Endothelial cell of umbilical vein (primary cell): ENCODE data around the gene OSBPL8. TPM values are rescaled to one million over a fixed set of nuclear protein-coding genes. Genes with fewer than 3 reads are reported as not detected.

Source experiments
- BruUV-seq: library from RNA; stranded (reverse); fragments of 400-500 nt; replicated peaks from 2 replicates; lab custom pipeline; 2021; lab: Mats Ljungman, UMichigan
- CTCF ChIA-PET: fragments of 300-600, 350-600 bp; sonication (Branson Sonifier 250); formaldehyde crosslinking; loops from one replicate; lab custom pipeline; 2021; ENCODE audit warnings: antibody characterized with exemption, inconsistent platforms; lab: Charles Lee
- POLR2A ChIA-PET: fragments of 300-600, 350-600 bp; sonication (Branson Sonifier 250); formaldehyde crosslinking; loops from one replicate; lab custom pipeline; 2021; ENCODE audit warnings: antibody characterized with exemption, inconsistent platforms; lab: Charles Lee
- DNase-seq: peaks from one replicate; pipeline ENCODE4 v3.0.0-alpha.2; 2011; ENCODE audit warnings: low read depth, low spot score
- FAIRE-seq: peaks from 2 replicates; lab custom pipeline; 2011; peaks lifted over from hg19 to GRCh38; lab: Jason Lieb, UNC
- H2AFZ ChIP-seq: 2 replicates; pipeline ENCODE4 v1.6.0; 2012; ENCODE audit warnings: low read depth, low read length, control low read depth, inconsistent platforms
- H3K27ac ChIP-seq: 2 replicates; pipeline ENCODE4 v1.5.1; 2011; ENCODE audit warnings: low read depth, mild to moderate bottlenecking, control low read depth, low read length, moderate library complexity; ENCODE audit not compliant: insufficient read depth
- H3K27me3 ChIP-seq, 2 experiments: 2 replicates each; pipeline versions ENCODE4 v1.6.0 to v1.6.1; 2011; ENCODE audit warnings: low read length in 2 of 2, mixed read lengths in 1 of 2; ENCODE audit not compliant: control insufficient read depth in 2 of 2, insufficient read depth in 2 of 2
- H3K36me3 ChIP-seq, 2 experiments: 2 replicates in 1 of 2; 3 replicates in 1 of 2; pipeline ENCODE4 v1.5.1; 2011; ENCODE audit warnings: low read length in 2 of 2, mild to moderate bottlenecking in 1 of 2, moderate library complexity in 1 of 2; ENCODE audit not compliant: control insufficient read depth in 2 of 2, insufficient read depth in 2 of 2; ENCODE audit errors: extremely low read depth in 1 of 2
- H3K4me1 ChIP-seq: 3 replicates; pipeline ENCODE4 v1.5.1; 2011; ENCODE audit warnings: mild to moderate bottlenecking, low read length; ENCODE audit not compliant: control insufficient read depth, insufficient read depth; ENCODE audit errors: extremely low read depth
- H3K4me2 ChIP-seq: 2 replicates; pipeline ENCODE4 v1.6.1; 2011; ENCODE audit warnings: low read length, control low read depth, mixed read lengths; ENCODE audit not compliant: insufficient read depth
- H3K4me3 ChIP-seq, 3 experiments: fragments of 200-600 bp in 1 of 3; sonication (generic), shearing (Covaris generic) in 1 of 3; replicated peaks in 1 of 3; 2 replicates each; pipeline ENCODE4 v1.5.1; 2011 to 2016; ENCODE audit warnings: control low read depth in 3 of 3, low read length in 3 of 3, mild to moderate bottlenecking in 2 of 3, inconsistent platforms in 1 of 3, low read depth in 1 of 3, moderate library complexity in 1 of 3; ENCODE audit not compliant: insufficient read depth in 1 of 3
- H3K79me2 ChIP-seq: 2 replicates; pipeline ENCODE4 v1.6.0; 2012; ENCODE audit warnings: low read length, inconsistent platforms; ENCODE audit not compliant: control insufficient read depth, insufficient read depth
- H3K9ac ChIP-seq: replicated peaks from 2 replicates; pipeline ENCODE3; 2011; ENCODE audit warnings: low read length, control low read depth; ENCODE audit not compliant: insufficient read depth; ENCODE audit errors: extremely low read depth
- H3K9me1 ChIP-seq: replicated peaks from 3 replicates; pipeline ENCODE4 v1.6.0; 2011; ENCODE audit warnings: mild to moderate bottlenecking, low read length; ENCODE audit not compliant: control insufficient read depth, insufficient read depth; ENCODE audit errors: extremely low read depth
- H3K9me3 ChIP-seq: replicated peaks from 2 replicates; pipeline ENCODE4 v1.5.1; 2012; ENCODE audit warnings: low read length, inconsistent platforms; ENCODE audit not compliant: control insufficient read depth, insufficient read depth
- H4K20me1 ChIP-seq: replicated peaks from 2 replicates; pipeline ENCODE3; 2011; ENCODE audit warnings: mild to moderate bottlenecking, low read length; ENCODE audit not compliant: control insufficient read depth, insufficient read depth; ENCODE audit errors: extremely low read depth
- EZH2 ChIP-seq: IDR thresholded peaks from 2 replicates; pipeline ENCODE4 v1.6.1; 2012; ENCODE audit warnings: borderline replicate concordance, low read depth, mild to moderate bottlenecking, moderate library complexity, low read length, inconsistent platforms; ENCODE audit not compliant: severe bottlenecking
- FOS ChIP-seq: IDR thresholded peaks from 2 replicates; pipeline ENCODE4 v1.6.1; 2011; ENCODE audit warnings: mild to moderate bottlenecking, low read length, moderate library complexity, borderline replicate concordance; ENCODE audit not compliant: insufficient read depth
- GATA2 ChIP-seq: IDR thresholded peaks from 2 replicates; pipeline ENCODE4 v1.7.0; 2011; ENCODE audit warnings: low read depth, mild to moderate bottlenecking, moderate library complexity, mixed read lengths, low read length; ENCODE audit not compliant: insufficient read length, insufficient read depth
- JUN ChIP-seq: IDR thresholded peaks from 2 replicates; pipeline ENCODE4 v1.6.1; 2011; ENCODE audit warnings: borderline replicate concordance, low read depth; ENCODE audit not compliant: insufficient read length, insufficient read depth
- MYC ChIP-seq: IDR thresholded peaks from one replicate; pipeline ENCODE4 v1.6.1; 2011; ENCODE audit warnings: mild to moderate bottlenecking, low read depth, low read length
- POLR2A ChIP-seq: IDR thresholded peaks from 2 replicates; pipeline ENCODE4 v1.6.1; 2012; ENCODE audit warnings: low read depth, mild to moderate bottlenecking, control low read depth, low read length
- POLR2AphosphoS5 ChIP-seq: IDR thresholded peaks from 2 replicates; pipeline ENCODE4 v1.6.1; 2012; ENCODE audit warnings: low read depth, mild to moderate bottlenecking, control low read depth, low read length, moderate library complexity; ENCODE audit not compliant: insufficient read depth
- dilution Hi-C: fragments of 300-500 bp; cut with MboI; formaldehyde crosslinking; loops from one replicate; pipeline ENCODE4 v1.15.0; 2019; ENCODE audit warnings: low sequenced_read_pairs; ENCODE audit not compliant: extremely low pct_ligation_motif_present
- intact Hi-C: fragments of 100-400 bp; cut with micrococcal nuclease; formaldehyde crosslinking; loops from one replicate; pipeline ENCODE4 v1.10.0; 2022
- polyA plus RNA-seq, 4 experiments: library from polyadenylated mRNA; depleted of rRNA in 3 of 4; stranded (reverse) in 3 of 4; unstranded in 1 of 4; fragments of >200 nt; gene quantifications; 2 replicates each; pipeline versions ENCODE4 v1.2.1 to v1.2.3, GENCODE V29; 2011 to 2012; ENCODE audit warnings: missing spikeins in 1 of 4
- total RNA-seq: library from RNA; stranded (reverse); gene quantifications from 2 replicates; pipeline ENCODE4 v1.2.3, GENCODE V29; 2021
- TF ChIP-seq, protein P1 (sequence below): IDR thresholded peaks from 2 replicates; pipeline ENCODE4 v1.6.1; 2011; ENCODE audit not compliant: insufficient read depth, insufficient read length
- TF ChIP-seq, protein P2 (sequence below), 2 donors: IDR thresholded peaks; 1 replicate in 1 of 2; 2 replicates in 1 of 2; pipeline ENCODE4 v1.5.1; 2011; ENCODE audit warnings: low read length in 2 of 2, mild to moderate bottlenecking in 2 of 2, moderate library complexity in 2 of 2, control low read depth in 1 of 2, inconsistent platforms in 1 of 2, low read depth in 1 of 2; ENCODE audit not compliant: insufficient read depth in 1 of 2; ENCODE audit errors: extremely low read depth in 1 of 2

OSBPL8 gene
- total and polyA plus RNA-seq, 2 donors (not counting 3 experiments of a cell fraction or from before 2014, with no cell fraction given), result 10.3 to 47.6 TPM

DNA sequence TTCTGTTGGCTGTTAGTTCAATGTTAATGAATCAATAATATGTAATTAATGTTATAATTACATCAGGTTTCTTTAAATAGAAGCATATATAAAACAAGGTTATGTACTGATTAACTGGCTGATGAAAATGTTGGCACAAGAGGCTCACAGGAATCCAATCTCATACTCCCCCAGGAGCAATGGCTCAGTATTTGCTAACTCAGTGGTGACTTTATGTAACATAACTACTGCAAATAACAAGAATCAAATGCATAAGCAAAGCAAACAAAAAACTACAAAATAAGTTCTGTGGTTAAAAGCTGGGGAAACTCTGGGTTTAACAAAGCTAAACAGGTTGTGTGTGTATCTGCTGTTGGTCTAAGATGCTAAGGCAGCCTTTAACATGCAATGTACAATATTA is 183.6 kb downstream of the OSBPL8 start:
- POLR2A ChIA-PET, result no interaction called here
- intact Hi-C loops, result no loop called here
- no TSS peak for BruUV-seq

More for the DNA sequence above, 183.6 kb downstream of the OSBPL8 start:
- H3K9me1 ChIP-seq, result no peaks in the 10 kb centered on the region
- no peaks in the 10 kb centered on the region for H3K36me3 ChIP-seq
- CTCF ChIA-PET, result no interaction called here
- no peaks in the 10 kb centered on the region for H3K9me3 ChIP-seq
- no peak overlapping the region for H3K27ac ChIP-seq
- H4K20me1 ChIP-seq, result no peaks in the 10 kb centered on the region
- FAIRE-seq, result no peak
- no peak for TF ChIP-seq FOS
- TF ChIP-seq GATA2, result no peak
- no peak for TF ChIP-seq EZH2
- no peak for TF ChIP-seq POLR2AphosphoS5
- TF ChIP-seq, protein P1, sequence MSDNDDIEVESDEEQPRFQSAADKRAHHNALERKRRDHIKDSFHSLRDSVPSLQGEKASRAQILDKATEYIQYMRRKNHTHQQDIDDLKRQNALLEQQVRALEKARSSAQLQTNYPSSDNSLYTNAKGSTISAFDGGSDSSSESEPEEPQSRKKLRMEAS, result no peak
- TF ChIP-seq, protein P2, sequence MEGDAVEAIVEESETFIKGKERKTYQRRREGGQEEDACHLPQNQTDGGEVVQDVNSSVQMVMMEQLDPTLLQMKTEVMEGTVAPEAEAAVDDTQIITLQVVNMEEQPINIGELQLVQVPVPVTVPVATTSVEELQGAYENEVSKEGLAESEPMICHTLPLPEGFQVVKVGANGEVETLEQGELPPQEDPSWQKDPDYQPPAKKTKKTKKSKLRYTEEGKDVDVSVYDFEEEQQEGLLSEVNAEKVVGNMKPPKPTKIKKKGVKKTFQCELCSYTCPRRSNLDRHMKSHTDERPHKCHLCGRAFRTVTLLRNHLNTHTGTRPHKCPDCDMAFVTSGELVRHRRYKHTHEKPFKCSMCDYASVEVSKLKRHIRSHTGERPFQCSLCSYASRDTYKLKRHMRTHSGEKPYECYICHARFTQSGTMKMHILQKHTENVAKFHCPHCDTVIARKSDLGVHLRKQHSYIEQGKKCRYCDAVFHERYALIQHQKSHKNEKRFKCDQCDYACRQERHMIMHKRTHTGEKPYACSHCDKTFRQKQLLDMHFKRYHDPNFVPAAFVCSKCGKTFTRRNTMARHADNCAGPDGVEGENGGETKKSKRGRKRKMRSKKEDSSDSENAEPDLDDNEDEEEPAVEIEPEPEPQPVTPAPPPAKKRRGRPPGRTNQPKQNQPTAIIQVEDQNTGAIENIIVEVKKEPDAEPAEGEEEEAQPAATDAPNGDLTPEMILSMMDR (IDR thresholded peaks at IDR 0.05; ENCODE audit: extremely low read depth in 1 of 2, insufficient read depth in 1 of 2, low read depth in 1 of 2, low read length in 2 of 2), result no peak
- TF ChIP-seq POLR2A, result no peak
- no peak for TF ChIP-seq JUN
- TF ChIP-seq MYC, result no peak
- H3K79me2 ChIP-seq, result no peaks in the 10 kb centered on the region
- H3K27me3 ChIP-seq, result no peaks in the 10 kb centered on the region
- no peak overlapping the region for H2AFZ ChIP-seq
- no peak overlapping the region for H3K4me2 ChIP-seq
- no peak overlapping the region for H3K4me3 ChIP-seq
- no peaks in the 10 kb centered on the region for H3K4me1 ChIP-seq
- dilution Hi-C loops, result no loop called here
- DNase-seq, result no peak
- H3K9ac ChIP-seq, result no peak overlapping the region
